GM18861 (cell line): ENCODE results near the gene PVR.
"Not testable (repeated sequence)": the region's sequence is repeated elsewhere in the genome, so short reads cannot be mapped to it uniquely, and the experiment has no call there.

Source experiments
- ATAC-seq: cut with Tn5 transposase; IDR thresholded peaks from one replicate; pipeline ENCODE4 v1.9.1; 2021; ENCODE audit not compliant: unreplicated experiment

The PVR gene

GRCh38 chr19:44672226-44672625 is 28.5 kb downstream of the PVR start:
- ATAC-seq, result no peak

GRCh38 chr19:44673510-44673909 is 29.8 kb downstream of the PVR start:
- ATAC-seq, result no peak

- ATAC-seq, result no peak
These were observed 31.8 kb downstream of the PVR start for GRCh38 chr19:44675521-44675920.

GRCh38 chr19:44677019-44677811 is 33.5 kb downstream of the PVR start:
- ATAC-seq, result no peak

- ATAC-seq, result no peak
These were observed 36.8 kb downstream of the PVR start for GRCh38 chr19:44680536-44680935.

- no peak for ATAC-seq
These were observed 38.5 kb downstream of the PVR start for GRCh38 chr19:44681992-44682790.

- no peak for ATAC-seq
These were observed 39.1 kb downstream of the PVR start for GRCh38 chr19:44682807-44683206.

- no peak for ATAC-seq
These were observed 39.9 kb downstream of the PVR start for GRCh38 chr19:44683434-44684210.

- not testable (repeated sequence) for ATAC-seq
These were observed 40.7 kb downstream of the PVR start for GRCh38 chr19:44684396-44684795.

GRCh38 chr19:44684892-44685863 is 41.5 kb downstream of the PVR start:
- ATAC-seq, result no peak

- no peak for ATAC-seq
These were observed 42.2 kb downstream of the PVR start for GRCh38 chr19:44685877-44686276.

GRCh38 chr19:44686896-44687295 is 43.2 kb downstream of the PVR start:
- ATAC-seq, result no peak

- no peak for ATAC-seq
These were observed 44.2 kb downstream of the PVR start for GRCh38 chr19:44687888-44688287.

GRCh38 chr19:44689290-44690130 is 45.8 kb downstream of the PVR start:
- no peak for ATAC-seq

GRCh38 chr19:44690131-44690440 is 46.4 kb downstream of the PVR start:
- no peak for ATAC-seq

GRCh38 chr19:44692379-44692721 is 48.6 kb downstream of the PVR start:
- no peak for ATAC-seq

GRCh38 chr19:44694184-44694579 is 50.5 kb downstream of the PVR start:
- no peak for ATAC-seq

- no peak for ATAC-seq
These were observed 53.4 kb downstream of the PVR start for GRCh38 chr19:44696939-44697669.

- no peak for ATAC-seq
These were observed 53.9 kb downstream of the PVR start for GRCh38 chr19:44697670-44698034.
